K562 (cell line): Measurements from ENCODE around the gene NCAPD2. TPM values are rescaled to one million over a fixed set of nuclear protein-coding genes. Genes with fewer than 3 reads are reported as not detected.

ENCODE experiments used
- CHD1 ChIP-seq: fragments of 200-600 bp; sonication (generic); IDR thresholded peaks from one replicate; pipeline ENCODE4 v1.6.1; 2012; ENCODE audit warnings: mild to moderate bottlenecking, moderate library complexity, low read length, inconsistent platforms
- FOS ChIP-seq: IDR thresholded peaks from 3 replicates; pipeline ENCODE4 v1.6.1; 2011; ENCODE audit not compliant: insufficient read length; ENCODE audit errors: extremely low read depth
- HMGN3 ChIP-seq: IDR thresholded peaks from 2 replicates; pipeline ENCODE4 v1.6.1; 2011; ENCODE audit warnings: borderline replicate concordance, low read depth, mild to moderate bottlenecking, mixed read lengths, low read length; ENCODE audit not compliant: insufficient read length; ENCODE audit errors: extremely low read depth
- IRF2 ChIP-seq: sonication (generic); formaldehyde crosslinking; IDR thresholded peaks from 2 replicates; pipeline ENCODE4 v1.8.1; 2022; ENCODE audit warnings: mild to moderate bottlenecking, missing genetic modification reagents
- KDM2B ChIP-seq: fragments of 250-450 bp; sonication (Bioruptor Pico); IDR thresholded peaks from 2 replicates; pipeline ENCODE4 v1.8.0; 2021; ENCODE audit warnings: mild to moderate bottlenecking, moderate library complexity
- KLF16 ChIP-seq: IDR thresholded peaks from 2 replicates; pipeline ENCODE4 v1.6.1; 2016; ENCODE audit warnings: antibody characterized with exemption
- LEF1 ChIP-seq: fragments of 450-650 bp; IDR thresholded peaks from 2 replicates; pipeline ENCODE4 v1.6.1; 2016; ENCODE audit warnings: mild to moderate bottlenecking
- MYBL2 ChIP-seq, 2 experiments: fragments of 450-650 bp in 1 of 2; sonication (generic) in 1 of 2; formaldehyde crosslinking in 1 of 2; IDR thresholded peaks; 2 replicates each; pipeline versions ENCODE4 v1.6.1 to v1.8.1; 2017 to 2022; ENCODE audit warnings: borderline replicate concordance in 1 of 2, inconsistent platforms in 1 of 2, low read depth in 1 of 2, mild to moderate bottlenecking in 1 of 2, missing genetic modification reagents in 1 of 2, moderate library complexity in 1 of 2
- NFIC ChIP-seq: fragments of 450-650 bp; IDR thresholded peaks from 2 replicates; pipeline ENCODE4 v1.6.1; 2017; ENCODE audit warnings: mild to moderate bottlenecking, inconsistent platforms
- NR1H2 ChIP-seq: sonication (generic); formaldehyde crosslinking; IDR thresholded peaks from 2 replicates; pipeline ENCODE4 v1.4.0; 2020; ENCODE audit warnings: mild to moderate bottlenecking, missing genetic modification reagents
- OTX1 ChIP-seq: fragments of 450-650 bp; formaldehyde crosslinking; IDR thresholded peaks from 2 replicates; pipeline ENCODE4 v1.4.0; 2022; ENCODE audit warnings: mild to moderate bottlenecking
- PHB2 ChIP-seq: fragments of 450-650 bp; IDR thresholded peaks from 2 replicates; pipeline ENCODE4 v1.6.1; 2017; ENCODE audit warnings: low read depth
- PHF8 ChIP-seq: fragments of 200-600 bp; sonication (generic); IDR thresholded peaks from 2 replicates; pipeline ENCODE4 v1.6.1; 2012; ENCODE audit warnings: mixed run types, mild to moderate bottlenecking, inconsistent platforms, low read length, moderate library complexity, borderline replicate concordance
- RBM22 ChIP-seq: fragments of 200-400 bp; formaldehyde crosslinking; IDR thresholded peaks from 2 replicates; pipeline ENCODE4 v1.6.1; 2018; ENCODE audit warnings: low read length, low read depth; ENCODE audit not compliant: poor library complexity, severe bottlenecking
- SP2 ChIP-seq: IDR thresholded peaks from 2 replicates; pipeline ENCODE4 v1.6.1; 2011; ENCODE audit warnings: mild to moderate bottlenecking, low read depth, low read length, moderate library complexity; ENCODE audit not compliant: poor library complexity, severe bottlenecking; ENCODE audit errors: extremely low read depth
- ZNF197 ChIP-seq: fragments of 200-800 bp; sonication (Bioruptor generic); IDR thresholded peaks from 2 replicates; pipeline ENCODE4 v1.6.1; 2016; ENCODE audit warnings: low read depth, missing genetic modification characterization, missing compliant biosample characterization
- polyA plus RNA-seq, 8 experiments: library from polyadenylated mRNA; depleted of rRNA in 4 of 8; stranded (reverse) in 5 of 8; unstranded in 3 of 8; fragments of >200 nt; fragmentation: Nextera tagmentation in 2 of 8; fragmentation: Illumina TruSeq in 1 of 8; extraction: Ambion mirVana in 2 of 8; extraction: Trizol in 1 of 8; gene quantifications; 2 replicates each; pipeline versions ENCODE4 v1.2.1 to v1.2.3, GENCODE V29; 2011 to 2014; ENCODE audit warnings: inconsistent platforms in 1 of 8, missing spikeins in 1 of 8
- total RNA-seq, 7 experiments: library from RNA; depleted of rRNA in 6 of 7; stranded (reverse); fragments of >200 nt in 6 of 7; fragmentation: Illumina TruSeq in 2 of 7; extraction: Trizol in 2 of 7; gene quantifications; 2 replicates each; pipeline versions ENCODE4 v1.2.1 to v1.2.3, GENCODE V29; 2011 to 2021; ENCODE audit warnings: low replicate concordance in 1 of 7
- TF ChIP-seq, protein P1 (sequence below): fragments of 250-450 bp; sonication (Bioruptor Pico); IDR thresholded peaks from 2 replicates; pipeline ENCODE4 v1.9.0; 2021; ENCODE audit warnings: mild to moderate bottlenecking
- TF ChIP-seq, protein P2 (sequence below): sonication (generic); formaldehyde crosslinking; IDR thresholded peaks from 2 replicates; pipeline ENCODE4 v1.8.0; 2022; ENCODE audit warnings: mild to moderate bottlenecking, missing genetic modification reagents, borderline replicate concordance
- TF ChIP-seq, protein P3 (sequence below): fragments of 250-450 bp; sonication (Bioruptor Pico); IDR thresholded peaks from 2 replicates; pipeline ENCODE4 v1.8.0; 2021; ENCODE audit warnings: moderate library complexity, mild to moderate bottlenecking, inconsistent platforms
- TF ChIP-seq, protein P4 (sequence below): fragments of 250-450 bp; sonication (Bioruptor Pico); IDR thresholded peaks from 2 replicates; pipeline ENCODE4 v1.4.0; 2020

Gene NCAPD2
- total and polyA plus RNA-seq, 9 of the 15 experiments (the other 6 are each of a cell fraction or from before 2014, with no cell fraction given): 16.9 to 93.7 (median 68.3) TPM

- TF ChIP-seq, protein P1, sequence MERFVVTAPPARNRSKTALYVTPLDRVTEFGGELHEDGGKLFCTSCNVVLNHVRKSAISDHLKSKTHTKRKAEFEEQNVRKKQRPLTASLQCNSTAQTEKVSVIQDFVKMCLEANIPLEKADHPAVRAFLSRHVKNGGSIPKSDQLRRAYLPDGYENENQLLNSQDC (CRISPR knock-in tag): no peak
- TF ChIP-seq, protein P2, sequence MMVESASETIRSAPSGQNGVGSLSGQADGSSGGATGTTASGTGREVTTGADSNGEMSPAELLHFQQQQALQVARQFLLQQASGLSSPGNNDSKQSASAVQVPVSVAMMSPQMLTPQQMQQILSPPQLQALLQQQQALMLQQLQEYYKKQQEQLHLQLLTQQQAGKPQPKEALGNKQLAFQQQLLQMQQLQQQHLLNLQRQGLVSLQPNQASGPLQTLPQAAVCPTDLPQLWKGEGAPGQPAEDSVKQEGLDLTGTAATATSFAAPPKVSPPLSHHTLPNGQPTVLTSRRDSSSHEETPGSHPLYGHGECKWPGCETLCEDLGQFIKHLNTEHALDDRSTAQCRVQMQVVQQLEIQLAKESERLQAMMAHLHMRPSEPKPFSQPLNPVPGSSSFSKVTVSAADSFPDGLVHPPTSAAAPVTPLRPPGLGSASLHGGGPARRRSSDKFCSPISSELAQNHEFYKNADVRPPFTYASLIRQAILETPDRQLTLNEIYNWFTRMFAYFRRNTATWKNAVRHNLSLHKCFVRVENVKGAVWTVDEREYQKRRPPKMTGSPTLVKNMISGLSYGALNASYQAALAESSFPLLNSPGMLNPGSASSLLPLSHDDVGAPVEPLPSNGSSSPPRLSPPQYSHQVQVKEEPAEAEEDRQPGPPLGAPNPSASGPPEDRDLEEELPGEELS (CRISPR knock-in tag): no peak
- TF ChIP-seq ZNF197 (CRISPR knock-in tag): no peak
- TF ChIP-seq IRF2: no peak
- no peak for TF ChIP-seq FOS
- TF ChIP-seq LEF1: no peak
- TF ChIP-seq SP2: no peak
- peak; percentile 93 for TF ChIP-seq CHD1
- no peak for TF ChIP-seq NR1H2 (CRISPR knock-in tag)
- peak; percentile 41 for TF ChIP-seq HMGN3
- TF ChIP-seq, protein P3, sequence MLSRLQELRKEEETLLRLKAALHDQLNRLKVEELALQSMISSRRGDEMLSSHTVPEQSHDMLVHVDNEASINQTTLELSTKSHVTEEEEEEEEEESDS (CRISPR knock-in tag): no peak
- TF ChIP-seq KDM2B: no peak
- no peak for TF ChIP-seq PHB2
- peak; percentile 94 for TF ChIP-seq RBM22
- TF ChIP-seq MYBL2 (IDR thresholded peaks at IDR 0.05; ENCODE audit: low read depth): no peak
- no peak for TF ChIP-seq MYBL2 (CRISPR knock-in tag; IDR thresholded peaks at IDR 0.05; ENCODE audit: borderline replicate concordance)
- peak; percentile 96 for TF ChIP-seq NFIC
- TF ChIP-seq PHF8: no peak
- no peak for TF ChIP-seq KLF16
- TF ChIP-seq, protein P4, sequence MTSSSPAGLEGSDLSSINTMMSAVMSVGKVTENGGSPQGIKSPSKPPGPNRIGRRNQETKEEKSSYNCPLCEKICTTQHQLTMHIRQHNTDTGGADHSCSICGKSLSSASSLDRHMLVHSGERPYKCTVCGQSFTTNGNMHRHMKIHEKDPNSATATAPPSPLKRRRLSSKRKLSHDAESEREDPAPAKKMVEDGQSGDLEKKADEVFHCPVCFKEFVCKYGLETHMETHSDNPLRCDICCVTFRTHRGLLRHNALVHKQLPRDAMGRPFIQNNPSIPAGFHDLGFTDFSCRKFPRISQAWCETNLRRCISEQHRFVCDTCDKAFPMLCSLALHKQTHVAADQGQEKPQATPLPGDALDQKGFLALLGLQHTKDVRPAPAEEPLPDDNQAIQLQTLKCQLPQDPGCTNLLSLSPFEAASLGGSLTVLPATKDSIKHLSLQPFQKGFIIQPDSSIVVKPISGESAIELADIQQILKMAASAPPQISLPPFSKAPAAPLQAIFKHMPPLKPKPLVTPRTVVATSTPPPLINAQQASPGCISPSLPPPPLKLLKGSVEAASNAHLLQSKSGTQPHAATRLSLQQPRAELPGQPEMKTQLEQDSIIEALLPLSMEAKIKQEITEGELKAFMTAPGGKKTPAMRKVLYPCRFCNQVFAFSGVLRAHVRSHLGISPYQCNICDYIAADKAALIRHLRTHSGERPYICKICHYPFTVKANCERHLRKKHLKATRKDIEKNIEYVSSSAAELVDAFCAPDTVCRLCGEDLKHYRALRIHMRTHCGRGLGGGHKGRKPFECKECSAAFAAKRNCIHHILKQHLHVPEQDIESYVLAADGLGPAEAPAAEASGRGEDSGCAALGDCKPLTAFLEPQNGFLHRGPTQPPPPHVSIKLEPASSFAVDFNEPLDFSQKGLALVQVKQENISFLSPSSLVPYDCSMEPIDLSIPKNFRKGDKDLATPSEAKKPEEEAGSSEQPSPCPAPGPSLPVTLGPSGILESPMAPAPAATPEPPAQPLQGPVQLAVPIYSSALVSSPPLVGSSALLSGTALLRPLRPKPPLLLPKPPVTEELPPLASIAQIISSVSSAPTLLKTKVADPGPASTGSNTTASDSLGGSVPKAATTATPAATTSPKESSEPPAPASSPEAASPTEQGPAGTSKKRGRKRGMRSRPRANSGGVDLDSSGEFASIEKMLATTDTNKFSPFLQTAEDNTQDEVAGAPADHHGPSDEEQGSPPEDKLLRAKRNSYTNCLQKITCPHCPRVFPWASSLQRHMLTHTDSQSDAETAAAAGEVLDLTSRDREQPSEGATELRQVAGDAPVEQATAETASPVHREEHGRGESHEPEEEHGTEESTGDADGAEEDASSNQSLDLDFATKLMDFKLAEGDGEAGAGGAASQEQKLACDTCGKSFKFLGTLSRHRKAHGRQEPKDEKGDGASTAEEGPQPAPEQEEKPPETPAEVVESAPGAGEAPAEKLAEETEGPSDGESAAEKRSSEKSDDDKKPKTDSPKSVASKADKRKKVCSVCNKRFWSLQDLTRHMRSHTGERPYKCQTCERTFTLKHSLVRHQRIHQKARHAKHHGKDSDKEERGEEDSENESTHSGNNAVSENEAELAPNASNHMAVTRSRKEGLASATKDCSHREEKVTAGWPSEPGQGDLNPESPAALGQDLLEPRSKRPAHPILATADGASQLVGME (CRISPR knock-in tag): no peak
- TF ChIP-seq OTX1 (CRISPR knock-in tag): no peak
These were observed 41.2 kb downstream of the NCAPD2 start (continued) for GRCh38 chr12:6534945-6535696.
